AG04450 (cell line): ENCODE measurements around the gene GALNT6. TPM values are rescaled to one million over a fixed set of nuclear protein-coding genes. Genes with fewer than 3 reads are reported as not detected.

ENCODE experiments used
- CTCF ChIA-PET: fragments of 300-600, 350-600 bp; formaldehyde crosslinking; extraction: SDS; loops from one replicate; lab custom pipeline; 2022; ENCODE audit warnings: antibody characterized with exemption, inconsistent platforms; lab: Charles Lee
- POLR2A ChIA-PET: fragments of 350-600 bp; formaldehyde crosslinking; extraction: SDS; loops from one replicate; lab custom pipeline; 2021; ENCODE audit warnings: antibody characterized with exemption, inconsistent platforms; lab: Yijun Ruan, JAX
- DNase-seq: peaks from one replicate; pipeline ENCODE4 v3.0.0-alpha.2; 2011; ENCODE audit warnings: low read depth, low spot score
- H3K27ac ChIP-seq: one replicate; pipeline ENCODE4 v1.5.1; 2012; ENCODE audit warnings: low read depth, low read length, control low read depth
- H3K27me3 ChIP-seq: one replicate; pipeline ENCODE4 v1.6.0; 2012; ENCODE audit warnings: low read length; ENCODE audit not compliant: control insufficient read depth, insufficient read depth
- H3K4me3 ChIP-seq: 2 replicates; pipeline ENCODE4 v1.5.1; 2011; ENCODE audit warnings: mild to moderate bottlenecking, low read depth, low read length, control low read depth
- H3K9me3 ChIP-seq: 2 replicates; pipeline ENCODE4 v1.5.1; 2012; ENCODE audit warnings: low read length; ENCODE audit not compliant: control insufficient read depth, insufficient read depth
- polyA plus RNA-seq: library from polyadenylated mRNA; depleted of rRNA; stranded (reverse); fragments of >200 nt; gene quantifications from 2 replicates; pipeline ENCODE4 v1.2.3, GENCODE V29; 2011
- TF ChIP-seq, protein P1 (sequence below): IDR thresholded peaks from 2 replicates; pipeline ENCODE4 v1.5.1; 2011; ENCODE audit warnings: low read depth, low read length, control low read depth, inconsistent platforms

Gene GALNT6
- polyA plus RNA-seq, 1 experiment: 31.1 TPM

DNA sequence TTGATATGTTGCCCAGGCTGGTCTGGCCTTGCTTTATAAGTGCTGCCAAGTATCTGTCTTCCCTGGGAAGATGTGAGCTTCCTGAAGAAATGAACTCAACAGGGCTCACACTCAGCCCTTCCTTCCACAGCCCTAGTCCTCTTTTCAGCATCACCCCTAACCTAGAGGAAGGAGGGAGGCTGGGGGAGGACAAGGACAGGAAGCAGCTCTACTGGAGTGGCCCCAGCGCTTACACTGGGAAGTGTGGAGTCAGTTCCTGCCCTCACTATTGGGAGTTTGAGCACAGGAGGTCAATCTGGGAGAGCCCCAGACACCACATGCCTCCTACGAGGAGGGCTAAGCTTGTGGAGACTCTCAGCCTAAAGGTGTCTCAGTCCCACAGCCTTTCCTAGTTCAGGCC, 16.8 kb downstream of the GALNT6 start:
- no peak overlapping the region for H3K4me3 ChIP-seq
- POLR2A ChIA-PET: no interaction called here
- H3K27ac ChIP-seq: peak overlapping the region; percentile 57
- CTCF ChIA-PET: no interaction called here
- DNase-seq: no peak
- no peaks in the 10 kb centered on the region for H3K27me3 ChIP-seq
- H3K9me3 ChIP-seq: no peaks in the 10 kb centered on the region
- TF ChIP-seq, protein P1, sequence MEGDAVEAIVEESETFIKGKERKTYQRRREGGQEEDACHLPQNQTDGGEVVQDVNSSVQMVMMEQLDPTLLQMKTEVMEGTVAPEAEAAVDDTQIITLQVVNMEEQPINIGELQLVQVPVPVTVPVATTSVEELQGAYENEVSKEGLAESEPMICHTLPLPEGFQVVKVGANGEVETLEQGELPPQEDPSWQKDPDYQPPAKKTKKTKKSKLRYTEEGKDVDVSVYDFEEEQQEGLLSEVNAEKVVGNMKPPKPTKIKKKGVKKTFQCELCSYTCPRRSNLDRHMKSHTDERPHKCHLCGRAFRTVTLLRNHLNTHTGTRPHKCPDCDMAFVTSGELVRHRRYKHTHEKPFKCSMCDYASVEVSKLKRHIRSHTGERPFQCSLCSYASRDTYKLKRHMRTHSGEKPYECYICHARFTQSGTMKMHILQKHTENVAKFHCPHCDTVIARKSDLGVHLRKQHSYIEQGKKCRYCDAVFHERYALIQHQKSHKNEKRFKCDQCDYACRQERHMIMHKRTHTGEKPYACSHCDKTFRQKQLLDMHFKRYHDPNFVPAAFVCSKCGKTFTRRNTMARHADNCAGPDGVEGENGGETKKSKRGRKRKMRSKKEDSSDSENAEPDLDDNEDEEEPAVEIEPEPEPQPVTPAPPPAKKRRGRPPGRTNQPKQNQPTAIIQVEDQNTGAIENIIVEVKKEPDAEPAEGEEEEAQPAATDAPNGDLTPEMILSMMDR: no peak

DNA sequence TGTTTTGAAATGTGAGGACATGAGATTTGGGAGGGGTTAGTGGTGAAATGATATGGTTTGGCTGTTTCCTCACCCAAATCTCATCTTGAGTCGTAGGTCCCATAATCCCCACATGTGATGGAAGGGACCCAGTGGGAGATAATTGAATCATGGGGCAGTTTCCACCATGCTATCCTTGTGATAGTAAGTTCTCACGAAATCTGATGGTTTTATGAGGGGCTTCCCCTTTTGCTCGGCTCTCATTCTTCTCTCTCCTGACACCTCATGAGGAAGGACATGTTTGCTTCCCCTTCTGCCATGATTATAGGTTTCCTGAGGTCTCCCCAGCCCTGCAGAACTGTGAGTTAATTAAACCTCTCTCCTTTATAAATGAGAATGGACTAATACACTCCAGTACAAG, 18.0 kb downstream of the GALNT6 start:
- no peak overlapping the region for H3K27ac ChIP-seq
- ChIA-PET CTCF (interaction anchor here (1.1 kb wide), 1 partner anchor 12 kb away, joined by 3 read pairs; no protein-coding TSS in a partner anchor), POLR2A (no interaction called here)
- no peaks in the 10 kb centered on the region for H3K27me3 ChIP-seq
- no peaks in the 10 kb centered on the region for H3K9me3 ChIP-seq
- no peak overlapping the region for H3K4me3 ChIP-seq
- TF ChIP-seq, protein P1: no peak
- DNase-seq: no peak

DNA sequence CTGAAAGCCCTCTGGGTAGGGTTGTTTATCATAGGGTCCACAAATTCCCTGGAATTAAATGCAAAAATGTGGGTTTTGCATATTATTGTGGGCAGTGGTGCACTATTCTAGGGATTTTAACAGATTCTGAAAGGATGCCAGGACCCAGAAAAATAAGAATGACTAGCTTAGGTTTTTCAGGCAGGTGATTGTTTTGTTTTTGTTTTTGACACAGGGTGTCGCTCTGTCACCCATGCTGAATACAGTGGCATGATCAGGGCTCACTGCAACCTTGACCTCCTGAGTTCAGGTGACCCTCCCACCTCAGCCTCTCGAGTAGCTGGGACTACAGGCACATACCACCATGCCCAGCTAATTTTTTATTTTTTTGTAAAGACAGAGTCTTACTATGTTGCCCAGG, 19.2 kb downstream of the GALNT6 start:
- H3K4me3 ChIP-seq: no peak overlapping the region
- POLR2A ChIA-PET: interaction anchor here (0.7 to 1.6 kb wide), 8 partner anchors 9 to 608 kb away, joined by 3 to 14 read pairs (median 5); partner anchors contain the start of genes ATF1 and GALNT6

DNA sequence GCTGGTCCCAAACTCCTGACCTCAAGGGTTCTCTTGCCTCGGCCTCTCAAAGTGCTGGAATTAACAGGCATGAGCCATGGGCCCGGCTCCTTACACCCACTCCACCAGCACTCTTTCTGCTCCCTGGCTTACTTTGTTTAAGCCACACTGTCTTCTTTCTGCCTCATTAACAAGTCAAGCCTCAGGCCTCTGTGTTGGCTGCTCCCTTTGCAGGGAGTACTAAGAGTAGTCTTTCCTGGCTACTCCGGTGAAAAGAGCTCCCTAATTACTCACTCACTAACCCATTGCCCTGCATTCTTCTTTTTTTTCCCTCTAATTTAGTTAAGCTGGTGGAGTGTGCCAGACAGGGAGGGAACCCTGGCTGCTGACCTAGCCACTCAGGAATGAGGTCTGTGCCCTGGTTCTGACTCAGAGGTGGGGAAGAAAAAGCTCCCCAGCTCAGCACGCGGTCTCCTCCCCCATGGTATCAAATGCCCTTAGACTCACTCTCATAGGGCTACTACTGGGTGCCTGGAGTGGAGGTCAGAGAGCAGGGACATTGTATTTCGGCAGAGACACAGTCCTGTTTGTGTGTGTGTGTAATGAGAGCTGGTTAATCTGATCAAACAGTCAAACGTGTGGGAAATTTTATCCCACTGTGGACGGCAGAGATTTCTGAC, 19.8 kb downstream of the GALNT6 start:
- H3K4me3 ChIP-seq: no peak overlapping the region
- peak overlapping the region; percentile 85 for H3K27ac ChIP-seq
- ChIA-PET CTCF (interaction anchor here (0.6 to 1.7 kb wide), 3 partner anchors 18 to 49 kb away, joined by 3 to 6 read pairs (median 3); no protein-coding TSS in a partner anchor), POLR2A (interaction anchor here (0.7 to 1.6 kb wide), 9 partner anchors 10 to 608 kb away, joined by 3 to 14 read pairs (median 5); partner anchors contain the start of genes ATF1 and GALNT6)
- H3K27me3 ChIP-seq: no peaks in the 10 kb centered on the region
- peak; percentile 90 for DNase-seq
- no peaks in the 10 kb centered on the region for H3K9me3 ChIP-seq
- TF ChIP-seq, protein P1: no peak

More for the DNA sequence above, 19.2 kb downstream of the GALNT6 start:
- H3K9me3 ChIP-seq: no peaks in the 10 kb centered on the region
- H3K27me3 ChIP-seq: no peaks in the 10 kb centered on the region
- peak overlapping the region; percentile 85 for H3K27ac ChIP-seq
- DNase-seq: no peak
- CTCF ChIA-PET: interaction anchor here (0.6 to 1.7 kb wide), 3 partner anchors 18 to 49 kb away, joined by 3 to 6 read pairs (median 3); no protein-coding TSS in a partner anchor
- TF ChIP-seq, protein P1: no peak

DNA sequence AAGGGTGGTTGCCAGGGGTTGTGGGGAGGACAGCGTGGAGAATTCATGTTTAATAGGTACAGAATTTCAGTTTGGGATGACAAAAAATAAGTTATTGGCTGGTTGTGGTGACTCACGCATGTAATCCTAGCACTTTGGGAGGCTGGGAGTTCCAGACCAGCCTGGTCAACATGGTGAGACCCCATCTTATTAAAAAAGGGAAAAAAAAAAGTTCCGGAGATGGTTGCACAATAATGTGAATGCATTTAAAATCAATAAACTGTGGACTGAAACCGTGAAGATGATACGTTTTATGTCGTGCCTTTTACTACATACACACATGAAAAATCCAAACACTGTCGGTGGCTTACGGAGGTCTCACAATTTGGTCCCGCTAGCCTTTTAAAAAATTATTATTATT, 20.5 kb downstream of the GALNT6 start:
- CTCF ChIA-PET: interaction anchor here (1.7 kb wide), 1 partner anchor 30 kb away, joined by 6 read pairs; no protein-coding TSS in a partner anchor
- Histone ChIP-seq H3K4me3 (no peak overlapping the region), H3K27me3 (no peaks in the 10 kb centered on the region), H3K9me3 (no peaks in the 10 kb centered on the region), H3K27ac (no peak overlapping the region)
- no peak for DNase-seq
- TF ChIP-seq, protein P1: no peak
- POLR2A ChIA-PET: no interaction called here
